ENCODE measurements around the gene NR2F1.

DNA sequence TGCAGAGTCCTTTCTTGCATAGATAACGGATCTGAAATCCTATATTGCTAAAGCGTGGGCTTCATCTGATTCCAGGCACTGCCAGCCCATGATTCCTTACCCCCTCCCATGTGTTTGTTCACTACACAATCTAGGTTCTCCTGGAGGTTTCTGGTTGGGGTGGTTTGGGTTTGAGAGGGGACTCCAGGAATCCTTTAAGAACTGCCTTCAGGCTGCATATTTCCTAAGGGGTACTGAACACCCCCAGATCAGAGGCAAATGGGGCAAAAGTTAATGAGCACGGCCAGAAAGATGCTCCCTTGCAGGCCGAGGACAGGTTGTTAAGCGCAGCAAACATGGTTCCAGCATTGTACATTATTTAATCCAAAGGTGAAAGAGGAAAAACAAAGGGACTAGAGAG is 9.9 kb downstream of the NR2F1 start:
- TF ChIP-seq PAX5 (IDR thresholded peaks at IDR 0.05; ENCODE audit: insufficient read depth, low read length, severe bottlenecking) (no peak), POLR2A (IDR thresholded peaks at IDR 0.05; ENCODE audit: low read depth, low read length) (no peak), POLR2AphosphoS5 (IDR thresholded peaks at IDR 0.05; ENCODE audit: low read depth, low read length) (no peak)
